HG02588 (cell line): Measurements from ENCODE around the gene TUBA4B.

Experiments used
- ATAC-seq: cut with Tn5 transposase; IDR thresholded peaks from one replicate; pipeline ENCODE4 v1.9.1; 2021; ENCODE audit warnings: mild to moderate bottlenecking, moderate library complexity; ENCODE audit not compliant: unreplicated experiment

Gene TUBA4B

DNA sequence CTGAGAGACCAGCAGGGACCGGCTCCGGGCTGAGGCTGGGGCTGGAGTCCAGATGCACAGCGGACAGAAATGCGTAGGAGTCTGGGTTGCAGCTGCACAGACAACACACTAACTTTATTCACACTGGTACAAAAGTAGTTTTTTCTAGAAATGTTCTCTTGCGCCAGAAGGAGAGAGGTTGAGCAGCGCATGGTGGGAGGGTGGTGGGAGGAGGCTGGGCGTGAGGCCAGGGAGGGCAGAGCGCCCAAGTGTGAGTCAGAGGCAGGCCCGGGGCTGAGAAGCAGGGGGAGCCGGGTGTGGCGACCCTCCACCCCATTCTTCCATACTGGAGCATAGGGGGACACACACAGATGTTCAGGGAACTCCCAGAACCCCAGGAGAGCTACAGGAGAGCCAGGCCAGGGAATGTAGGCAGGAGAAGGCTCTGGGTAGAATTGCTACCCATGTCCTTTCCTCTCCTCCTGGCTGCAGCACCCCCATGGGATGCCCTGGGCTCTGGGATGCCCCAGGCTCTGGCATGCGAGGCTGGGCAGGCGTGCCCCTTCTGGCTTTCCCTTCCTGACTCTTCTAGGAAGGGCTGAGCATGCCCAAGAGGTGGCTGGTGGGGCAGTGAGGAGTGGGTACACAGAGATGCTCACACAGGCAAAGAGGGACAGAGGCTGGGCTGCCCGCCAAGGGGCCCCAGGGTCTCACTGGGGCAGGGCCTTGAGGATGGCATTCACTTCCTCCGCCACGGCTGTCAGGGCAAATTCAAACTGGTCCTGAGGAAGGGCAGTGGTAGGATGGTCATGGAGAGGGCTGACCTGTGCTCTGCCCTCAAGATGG, 36.7 kb downstream of the TUBA4B start:
- ATAC-seq: no peak

DNA sequence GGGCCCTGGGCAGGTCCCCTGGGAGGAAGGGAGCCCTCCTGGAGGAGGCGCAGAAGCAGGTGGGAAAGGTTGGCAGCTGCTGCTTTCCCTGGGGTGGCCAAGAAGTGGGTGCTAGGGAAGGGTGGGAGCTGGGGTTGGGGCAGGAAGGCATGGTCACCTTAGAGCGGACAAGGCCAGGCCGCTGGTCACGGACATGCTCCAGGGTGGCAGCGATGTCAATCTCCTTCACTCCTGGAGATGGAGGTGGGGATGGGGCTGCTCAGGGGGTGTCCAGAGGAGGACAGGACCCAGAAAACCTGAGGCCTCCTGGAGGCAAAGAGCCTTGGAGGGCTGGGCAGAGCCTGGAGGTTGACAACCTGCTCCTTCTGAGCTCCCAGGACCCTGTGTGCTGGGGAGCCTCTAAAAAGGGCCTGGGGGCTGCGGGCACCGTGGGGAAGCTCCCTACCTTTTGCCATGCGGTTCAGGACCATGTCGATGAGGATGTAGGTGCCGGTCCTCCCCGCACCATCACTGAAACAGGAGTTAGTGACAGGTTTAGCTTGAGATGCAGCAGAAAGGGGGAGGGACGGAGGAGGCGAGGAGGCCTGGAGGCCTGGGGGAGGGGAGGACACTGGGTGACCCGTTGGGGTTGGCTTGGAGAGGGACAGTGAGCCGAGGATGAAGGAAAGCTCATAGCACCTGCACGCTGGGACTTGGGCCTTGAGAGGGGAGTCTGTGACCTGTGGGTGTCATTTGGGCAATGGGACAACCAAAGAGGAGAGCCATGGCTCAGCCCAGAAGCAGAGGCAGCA, 37.5 kb downstream of the TUBA4B start:
- ATAC-seq: no peak

GRCh38 chr2:219291394-219291793, 38.4 kb downstream of the TUBA4B start:
- no peak for ATAC-seq

GRCh38 chr2:219291910-219292490, 39.0 kb downstream of the TUBA4B start:
- ATAC-seq: no peak

- no peak for ATAC-seq
Observed at GRCh38 chr2:219292616-219293015, 39.6 kb downstream of the TUBA4B start.

DNA sequence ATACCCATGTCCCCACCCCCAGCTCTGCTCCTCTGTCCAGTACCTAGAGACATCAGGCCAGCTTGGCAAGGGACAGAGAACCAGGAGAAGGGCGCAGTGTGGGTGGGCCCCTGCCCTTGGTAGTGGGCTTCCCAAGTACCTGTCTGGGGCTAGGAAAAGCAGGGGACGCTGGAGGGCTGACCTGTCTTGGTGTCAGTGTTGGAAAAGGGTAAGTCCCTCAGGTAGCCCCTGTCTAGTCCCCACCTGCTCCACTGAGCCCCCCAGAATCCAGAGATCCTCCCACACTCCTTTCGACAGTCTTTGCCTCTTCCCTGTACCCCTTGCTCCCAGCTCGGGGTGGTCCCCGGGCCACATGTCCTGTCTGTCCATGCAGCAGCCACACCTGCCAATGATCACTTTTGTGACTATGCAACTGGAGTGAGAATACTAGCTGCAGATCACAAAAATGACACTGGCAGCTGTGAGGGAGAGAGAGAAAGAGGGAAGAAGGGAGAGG, 40.7 kb downstream of the TUBA4B start:
- ATAC-seq: no peak

DNA sequence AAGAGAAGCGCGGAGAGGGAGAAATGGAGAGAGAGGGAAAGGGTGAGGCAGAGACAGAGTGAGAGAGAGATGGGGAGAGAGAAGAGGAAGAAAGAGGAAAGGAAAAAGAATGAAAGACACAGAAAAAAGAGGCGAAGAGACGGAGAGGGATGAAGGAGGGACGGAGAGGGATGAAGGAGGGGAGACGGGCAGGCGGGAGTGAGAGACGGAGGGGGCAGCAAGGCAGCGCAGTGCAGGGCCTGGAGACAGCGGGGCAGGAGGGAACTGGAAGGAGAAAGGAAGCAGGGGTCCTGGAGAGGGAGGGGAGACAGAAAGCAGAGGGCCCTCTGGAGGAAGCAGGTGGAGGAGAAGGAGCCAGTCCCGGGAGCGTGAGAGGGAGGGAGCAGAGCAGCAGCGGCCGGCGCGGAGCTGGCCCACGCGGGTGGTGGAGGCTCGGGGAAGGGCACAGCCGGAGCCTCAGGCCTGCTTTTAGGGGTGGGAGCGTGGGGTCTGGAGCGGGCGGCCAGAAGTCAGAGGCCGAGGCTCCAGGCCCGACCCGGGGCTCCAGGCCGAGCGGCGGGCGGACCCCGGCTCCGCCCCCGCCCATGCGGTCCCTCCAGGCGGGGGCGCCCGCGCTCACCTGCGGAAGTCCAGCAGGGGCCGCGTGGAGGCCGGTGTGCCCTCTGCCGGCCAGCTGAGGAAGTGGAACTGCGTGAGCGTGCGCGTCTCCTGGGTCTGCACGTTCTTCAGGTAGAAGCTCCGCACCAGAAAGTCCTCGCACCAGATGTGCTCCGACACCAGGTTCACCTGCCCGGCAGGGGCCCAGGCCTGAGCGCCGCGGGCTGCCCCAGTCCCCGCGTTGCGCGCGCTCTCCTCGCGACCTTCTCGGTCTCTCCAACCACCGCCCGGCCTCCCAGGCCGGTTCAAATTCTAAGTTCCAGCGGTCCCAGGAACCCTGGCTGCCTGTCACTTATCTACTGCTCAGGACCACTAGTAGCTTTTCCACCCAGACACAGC, 41.6 kb downstream of the TUBA4B start:
- peak; percentile 86 for ATAC-seq

GRCh38 chr2:219296142-219296541, 43.1 kb downstream of the TUBA4B start:
- ATAC-seq: no peak

- ATAC-seq: no peak
Observed at GRCh38 chr2:219296631-219297391, 43.8 kb downstream of the TUBA4B start.

GRCh38 chr2:219297766-219298456, 44.9 kb downstream of the TUBA4B start:
- ATAC-seq: no peak

DNA sequence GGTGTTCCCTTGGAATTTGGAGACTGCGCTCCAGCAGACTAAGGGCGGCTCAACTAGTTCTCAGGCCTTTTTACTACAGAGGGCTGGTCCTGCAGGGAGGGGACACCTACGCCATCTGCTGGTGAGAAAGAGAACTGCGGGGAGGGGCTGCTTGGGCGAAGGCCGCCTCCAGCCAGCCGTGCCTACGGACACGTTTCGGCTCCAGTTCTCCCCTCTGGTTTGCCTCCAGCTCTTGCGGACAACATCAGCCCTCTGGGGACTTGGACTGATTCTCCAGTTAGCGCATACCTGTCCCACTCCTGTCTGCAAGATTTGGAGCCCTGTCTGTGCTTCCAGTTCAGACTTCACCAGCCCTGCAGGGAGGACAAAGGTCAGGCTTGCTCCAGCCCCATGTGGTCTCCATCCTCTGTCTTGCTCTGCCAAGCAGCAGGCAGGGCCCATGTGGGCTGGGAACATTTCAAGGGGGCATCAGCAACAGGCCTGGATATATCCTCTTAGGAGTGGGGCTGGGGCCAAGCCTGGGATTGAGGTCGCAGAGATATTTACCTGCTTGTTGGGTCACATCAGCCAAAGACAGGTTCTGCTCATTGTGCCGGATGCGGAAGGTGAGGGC, 45.8 kb downstream of the TUBA4B start:
- peak; percentile 41 for ATAC-seq

GRCh38 chr2:219299372-219299760, 46.3 kb downstream of the TUBA4B start:
- ATAC-seq: no peak

DNA sequence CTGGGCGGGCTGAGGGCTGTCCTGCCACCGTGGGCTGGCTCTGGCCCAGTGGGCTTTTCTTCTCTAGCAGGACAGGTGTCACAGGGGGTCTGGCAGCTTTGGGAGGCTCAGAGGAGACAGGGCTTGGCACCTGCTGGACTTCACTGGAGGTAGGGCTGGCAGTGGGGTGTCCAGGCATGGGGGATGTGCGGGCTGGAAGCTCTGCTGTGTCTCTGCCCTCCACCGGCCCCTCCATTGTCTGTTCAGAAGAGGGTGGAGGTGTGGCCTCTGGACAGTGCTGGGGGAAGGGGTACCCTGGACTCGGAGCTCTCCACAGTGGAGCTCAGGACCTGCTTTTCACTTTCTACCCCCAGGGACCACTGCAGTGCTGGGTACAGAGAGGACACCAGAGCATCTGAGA, 47.0 kb downstream of the TUBA4B start:
- ATAC-seq: no peak

- ATAC-seq: no peak
Observed at GRCh38 chr2:219302412-219302968, 49.4 kb downstream of the TUBA4B start.

- ATAC-seq: no peak
Observed at GRCh38 chr2:219304223-219304622, 51.2 kb downstream of the TUBA4B start.

DNA sequence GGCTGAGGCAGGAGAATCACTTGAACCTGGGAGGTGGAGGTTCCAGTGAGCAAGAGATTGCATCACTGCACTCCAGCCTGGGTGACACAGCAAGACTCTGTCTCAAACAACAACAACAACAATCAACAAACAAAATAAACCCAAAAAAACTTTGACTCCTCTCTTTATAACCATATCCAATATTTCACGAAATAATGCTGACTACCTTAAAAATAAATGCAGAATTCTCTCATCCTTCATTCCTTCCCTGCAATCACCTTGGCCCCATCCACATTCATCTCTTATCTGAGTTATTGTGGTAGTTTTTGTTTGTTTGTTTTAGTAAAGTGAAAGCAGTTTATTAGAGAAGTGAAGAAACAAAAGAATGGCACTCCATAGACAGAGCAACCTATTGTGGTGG, 53.0 kb downstream of the TUBA4B start:
- ATAC-seq: no peak

DNA sequence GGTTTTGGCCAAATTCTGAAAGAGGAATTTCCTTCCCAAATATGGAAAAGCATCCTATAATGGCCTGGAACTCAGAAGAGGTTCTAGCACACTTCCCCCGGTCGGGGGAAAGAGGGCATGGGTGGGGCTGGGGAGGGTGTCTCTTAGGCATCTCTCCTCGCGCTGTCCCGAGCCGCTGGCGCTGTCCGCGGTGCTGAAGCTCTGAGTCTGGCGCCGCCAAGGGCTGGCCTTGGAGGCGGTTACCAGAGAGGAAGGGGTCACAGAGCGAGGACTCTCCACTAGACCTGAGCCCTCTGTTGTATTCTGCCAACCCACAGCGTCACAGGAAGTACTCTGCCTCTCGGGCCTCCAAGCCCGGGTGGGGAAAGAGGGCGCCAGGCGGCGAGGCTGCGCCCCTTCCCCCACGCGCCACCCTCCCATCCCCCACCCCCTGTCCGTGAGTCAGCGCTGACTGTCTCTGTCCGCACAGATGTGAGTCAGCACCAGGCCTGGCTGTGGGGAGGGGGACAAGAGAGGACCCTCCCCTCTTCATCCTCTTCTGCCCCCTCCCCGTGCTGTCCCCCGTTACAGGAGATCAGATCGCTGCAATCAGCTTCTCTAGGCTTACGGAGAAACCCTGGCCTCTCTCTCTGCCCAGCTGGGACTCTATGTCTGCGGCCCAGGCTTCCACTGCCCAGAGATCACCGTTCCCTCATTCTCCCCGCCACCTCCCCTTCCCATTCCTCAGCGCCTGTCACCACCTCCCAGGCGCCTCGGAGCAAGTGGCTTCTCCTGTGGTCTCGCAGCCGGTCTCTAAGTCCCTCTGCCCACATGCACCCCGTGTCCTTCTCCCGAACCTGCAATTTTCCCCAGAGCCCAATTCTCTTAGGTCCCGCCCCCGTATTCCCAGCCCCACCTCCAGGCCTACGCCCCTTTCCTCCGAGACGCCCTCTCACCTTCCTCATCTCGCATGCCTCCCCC, 55.4 kb downstream of the TUBA4B start:
- ATAC-seq: no peak
